SK-N-MC (cell line): ENCODE data around the gene RHOJ.

Source experiments
- EZH2 ChIP-seq: fragments of 200-600 bp; sonication (generic); IDR thresholded peaks from one replicate; pipeline ENCODE4 v1.6.1; 2017; ENCODE audit warnings: antibody characterized with exemption
- FOXP2 ChIP-seq: optimal IDR thresholded peaks from 2 replicates; pipeline ENCODE3; 2011; ENCODE audit warnings: mild to moderate bottlenecking, moderate library complexity; ENCODE audit not compliant: insufficient read depth; ENCODE audit errors: extremely low read length, control extremely low read depth
- POLR2AphosphoS5 ChIP-seq: IDR thresholded peaks from 2 replicates; pipeline ENCODE4 v1.6.1; 2012; ENCODE audit warnings: mild to moderate bottlenecking, low read depth, low read length, borderline replicate concordance

DNA sequence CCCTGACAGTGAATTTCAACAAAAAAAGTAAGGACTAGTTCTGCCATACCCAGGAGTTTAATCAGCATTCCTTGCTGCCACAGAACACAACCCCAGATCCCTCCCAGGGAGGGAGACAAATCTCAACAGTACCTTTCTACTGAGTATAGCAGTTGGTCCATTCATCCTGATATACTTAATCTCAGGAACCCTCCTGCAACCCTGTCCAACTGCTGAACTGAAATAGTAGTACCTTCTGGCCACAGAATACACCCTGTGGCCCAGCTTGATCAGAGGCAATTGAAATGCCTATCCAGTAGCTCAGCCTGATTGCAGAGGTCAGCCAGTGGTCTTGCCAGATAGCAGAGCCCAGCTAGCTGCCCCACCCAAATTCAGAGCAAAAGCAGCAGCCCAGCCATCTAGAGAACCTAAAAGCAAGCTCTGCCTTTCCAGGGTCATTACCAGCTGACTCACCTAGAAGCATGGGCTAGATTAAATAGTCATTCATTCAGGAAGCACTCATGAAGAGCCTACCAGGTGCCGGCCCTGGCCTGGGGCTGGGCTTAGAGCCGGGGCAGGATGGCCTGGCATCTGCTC, 40.0 kb upstream of the RHOJ start:
- TF ChIP-seq EZH2 = no peak
- TF ChIP-seq FOXP2 = no peak
- no peak for TF ChIP-seq POLR2AphosphoS5
